HG03571 (cell line): ENCODE data around the gene CACNA2D4.

Experiments used
- ATAC-seq: cut with Tn5 transposase; IDR thresholded peaks from one replicate; pipeline ENCODE4 v1.9.1; 2021; ENCODE audit not compliant: unreplicated experiment

CACNA2D4 gene

GRCh38 chr12:1836241-1836803, 82.1 kb downstream of the CACNA2D4 start:
- no peak for ATAC-seq

DNA sequence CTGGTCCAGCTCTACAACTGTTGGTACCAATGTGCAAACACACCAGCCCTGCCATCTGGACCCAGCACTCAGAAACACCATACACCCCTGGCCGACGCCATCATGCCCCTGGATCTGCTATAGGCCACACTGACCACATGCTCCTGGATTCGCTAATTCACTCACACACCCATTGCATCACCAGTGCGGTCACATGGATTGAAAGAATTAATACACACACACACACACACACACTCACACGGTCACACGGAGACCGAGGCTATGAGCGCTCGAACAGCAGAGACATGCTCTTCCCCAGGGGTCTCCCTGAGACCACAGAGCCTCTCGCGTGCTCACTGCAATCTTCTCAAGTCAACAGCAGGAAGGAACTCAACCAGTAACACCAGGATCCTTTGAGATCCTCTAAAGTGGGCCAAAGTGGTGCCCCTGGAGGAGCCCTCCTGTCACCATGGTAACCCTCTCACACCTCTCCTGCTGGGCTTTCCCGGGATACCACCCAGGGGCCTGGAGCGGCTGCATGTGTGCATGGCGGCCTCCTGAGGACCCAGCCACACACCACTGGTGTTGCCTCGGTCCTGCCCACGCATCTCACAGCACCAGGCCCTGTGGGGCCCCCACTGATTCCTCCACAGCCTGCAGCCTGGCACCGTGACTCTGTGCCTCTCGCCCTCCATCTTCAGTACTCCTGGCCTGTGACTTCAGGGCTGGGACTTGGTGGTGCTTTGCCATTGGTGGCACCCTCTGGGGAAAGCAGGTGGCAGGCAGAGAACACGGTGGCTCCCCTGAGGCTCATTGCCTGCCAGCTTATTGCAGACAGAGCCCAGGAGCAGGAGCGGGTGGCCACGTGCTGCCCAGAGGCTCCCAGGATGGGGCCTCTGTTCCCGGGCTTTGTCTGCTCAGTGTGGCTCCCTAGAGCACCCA, 83.0 kb downstream of the CACNA2D4 start:
- no peak for ATAC-seq

- no peak for ATAC-seq
Observed at GRCh38 chr12:1834186-1834925, 84.1 kb downstream of the CACNA2D4 start.

DNA sequence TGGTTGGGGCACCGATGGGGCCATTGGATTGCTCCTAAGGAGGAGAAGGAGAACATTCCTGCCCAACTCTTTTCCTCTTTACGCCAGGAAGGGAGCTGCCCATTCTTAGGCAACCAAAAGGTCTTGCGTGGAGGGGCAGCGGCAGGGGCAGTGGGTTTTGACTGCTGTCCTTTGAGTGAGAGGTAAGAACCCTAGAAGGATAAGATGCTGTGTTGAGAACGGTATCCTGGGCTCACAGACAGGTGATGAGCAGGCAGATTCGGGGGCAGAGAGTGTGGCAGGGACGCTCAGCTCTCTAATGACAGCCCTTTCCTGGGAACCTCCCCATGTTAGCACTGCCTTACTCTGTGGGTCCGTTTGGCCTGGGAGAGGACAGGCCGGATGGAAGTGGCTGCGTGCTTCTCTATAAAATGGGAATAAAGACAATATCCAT, 84.8 kb downstream of the CACNA2D4 start:
- no peak for ATAC-seq

DNA sequence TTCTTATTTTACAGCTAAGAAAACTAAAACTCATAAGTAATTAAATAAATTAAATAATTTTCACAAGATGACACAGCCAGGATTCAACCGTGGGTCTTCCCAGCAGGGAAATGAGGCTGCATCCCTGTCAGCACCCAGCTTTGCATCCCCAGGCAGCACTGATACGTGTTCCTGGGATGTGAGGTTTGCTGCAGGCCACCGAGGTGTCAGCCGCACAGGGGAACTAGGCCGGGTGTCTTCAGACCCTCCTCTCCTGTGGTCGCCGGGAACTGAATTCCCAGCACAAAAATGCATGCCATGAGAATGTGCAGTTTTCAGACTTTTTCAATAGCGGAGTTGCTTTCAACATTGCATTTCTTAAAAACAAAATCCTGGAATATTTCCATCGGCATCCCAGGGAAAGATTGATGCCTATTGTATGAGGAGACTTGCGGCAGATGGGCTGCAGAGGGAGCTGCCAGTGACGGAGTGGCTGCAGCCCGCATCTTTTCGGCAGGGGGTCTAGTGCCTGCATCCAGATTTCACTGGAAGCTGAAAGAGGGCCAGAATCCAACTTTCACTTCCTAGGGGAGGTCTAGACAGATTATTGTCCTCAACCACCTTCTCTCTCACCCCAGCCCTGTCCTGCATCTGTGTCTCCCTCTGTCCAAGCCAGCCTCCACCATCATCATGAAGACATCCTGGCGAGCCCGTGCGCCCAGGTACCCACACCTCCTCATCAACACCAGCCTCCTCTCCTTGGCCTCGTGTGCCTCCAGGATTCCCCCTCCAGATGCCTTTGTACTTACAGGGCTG, 85.5 kb downstream of the CACNA2D4 start:
- no peak for ATAC-seq

DNA sequence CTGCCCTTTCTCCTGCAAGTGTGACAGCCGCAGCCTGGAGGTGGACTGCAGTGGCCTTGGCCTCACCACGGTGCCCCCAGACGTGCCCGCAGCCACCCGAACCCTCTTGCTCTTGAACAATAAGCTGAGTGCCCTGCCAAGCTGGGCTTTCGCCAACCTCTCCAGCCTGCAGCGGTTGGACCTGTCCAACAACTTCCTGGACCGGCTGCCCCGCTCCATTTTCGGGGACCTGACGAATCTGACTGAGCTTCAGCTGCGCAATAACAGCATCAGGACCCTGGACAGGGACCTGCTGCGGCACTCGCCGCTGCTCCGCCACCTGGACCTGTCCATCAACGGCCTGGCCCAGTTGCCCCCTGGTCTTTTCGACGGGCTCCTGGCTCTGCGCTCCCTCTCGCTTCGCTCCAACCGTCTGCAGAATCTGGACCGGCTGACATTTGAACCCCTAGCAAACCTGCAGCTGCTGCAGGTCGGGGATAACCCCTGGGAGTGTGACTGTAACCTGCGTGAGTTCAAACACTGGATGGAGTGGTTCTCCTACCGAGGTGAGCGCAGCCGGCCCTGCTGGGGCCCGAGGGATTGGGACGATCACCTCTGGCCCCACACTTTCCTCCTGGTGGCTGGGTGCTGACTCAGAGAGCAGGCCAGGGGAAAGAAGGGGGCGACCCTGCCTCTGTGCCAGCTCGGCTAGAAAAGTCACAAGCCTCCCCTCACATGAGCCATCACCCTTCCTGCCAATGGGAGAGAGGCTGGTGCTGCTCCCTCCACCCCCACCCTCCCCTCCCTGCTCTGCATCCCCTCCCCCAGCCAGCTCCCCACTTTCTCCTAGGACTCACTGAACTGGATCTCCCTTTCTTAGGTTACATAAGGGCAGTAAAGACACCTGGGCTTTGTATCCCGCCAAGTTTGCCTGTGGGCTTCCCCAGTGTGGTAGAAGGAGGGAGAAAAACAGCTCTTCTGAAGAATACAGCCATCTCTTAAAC, 87.2 kb downstream of the CACNA2D4 start:
- ATAC-seq = no peak

DNA sequence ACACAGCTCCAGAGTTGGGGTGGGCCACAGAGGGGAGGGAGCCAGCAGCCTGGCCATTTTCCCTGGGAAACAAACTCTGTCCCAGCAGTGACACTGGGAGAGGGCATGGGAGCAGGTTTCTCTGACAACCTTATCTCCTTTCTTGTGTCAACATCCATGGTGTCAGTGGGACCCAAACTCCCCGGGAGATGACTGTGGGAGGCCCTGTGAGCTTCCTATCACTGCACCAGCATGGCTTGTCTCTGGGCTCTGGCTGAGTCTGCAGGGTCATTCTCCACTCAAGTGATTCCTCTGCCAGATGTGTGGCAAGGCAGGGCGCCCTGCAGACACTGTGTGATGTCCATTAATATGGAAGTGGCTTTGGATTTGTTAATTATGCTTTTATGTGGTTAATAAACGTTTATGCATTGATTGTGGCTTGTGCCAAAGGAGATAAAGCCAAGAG, 88.0 kb downstream of the CACNA2D4 start:
- ATAC-seq = no peak

GRCh38 chr12:1829306-1829900, 89.0 kb downstream of the CACNA2D4 start:
- no peak for ATAC-seq

DNA sequence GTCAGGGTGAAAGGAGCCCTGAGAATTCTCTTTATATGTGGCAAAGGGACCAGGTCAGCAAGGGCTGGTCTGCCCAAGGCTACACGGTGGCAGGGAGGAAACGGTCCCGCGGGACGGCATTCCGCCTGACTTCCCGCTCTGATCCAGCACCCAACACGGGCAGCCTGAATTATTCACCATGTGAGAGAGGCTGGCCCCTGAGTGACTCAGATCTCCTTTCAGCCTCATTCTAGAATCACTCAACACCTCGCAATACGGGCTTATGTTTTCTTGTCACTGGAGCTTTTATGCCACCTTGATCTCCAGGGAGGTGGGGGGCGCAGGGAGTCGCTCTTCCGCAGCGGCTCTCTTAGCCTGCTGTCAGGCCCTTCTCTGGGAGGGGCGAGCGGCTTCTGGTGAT, 89.6 kb downstream of the CACNA2D4 start:
- no peak for ATAC-seq

DNA sequence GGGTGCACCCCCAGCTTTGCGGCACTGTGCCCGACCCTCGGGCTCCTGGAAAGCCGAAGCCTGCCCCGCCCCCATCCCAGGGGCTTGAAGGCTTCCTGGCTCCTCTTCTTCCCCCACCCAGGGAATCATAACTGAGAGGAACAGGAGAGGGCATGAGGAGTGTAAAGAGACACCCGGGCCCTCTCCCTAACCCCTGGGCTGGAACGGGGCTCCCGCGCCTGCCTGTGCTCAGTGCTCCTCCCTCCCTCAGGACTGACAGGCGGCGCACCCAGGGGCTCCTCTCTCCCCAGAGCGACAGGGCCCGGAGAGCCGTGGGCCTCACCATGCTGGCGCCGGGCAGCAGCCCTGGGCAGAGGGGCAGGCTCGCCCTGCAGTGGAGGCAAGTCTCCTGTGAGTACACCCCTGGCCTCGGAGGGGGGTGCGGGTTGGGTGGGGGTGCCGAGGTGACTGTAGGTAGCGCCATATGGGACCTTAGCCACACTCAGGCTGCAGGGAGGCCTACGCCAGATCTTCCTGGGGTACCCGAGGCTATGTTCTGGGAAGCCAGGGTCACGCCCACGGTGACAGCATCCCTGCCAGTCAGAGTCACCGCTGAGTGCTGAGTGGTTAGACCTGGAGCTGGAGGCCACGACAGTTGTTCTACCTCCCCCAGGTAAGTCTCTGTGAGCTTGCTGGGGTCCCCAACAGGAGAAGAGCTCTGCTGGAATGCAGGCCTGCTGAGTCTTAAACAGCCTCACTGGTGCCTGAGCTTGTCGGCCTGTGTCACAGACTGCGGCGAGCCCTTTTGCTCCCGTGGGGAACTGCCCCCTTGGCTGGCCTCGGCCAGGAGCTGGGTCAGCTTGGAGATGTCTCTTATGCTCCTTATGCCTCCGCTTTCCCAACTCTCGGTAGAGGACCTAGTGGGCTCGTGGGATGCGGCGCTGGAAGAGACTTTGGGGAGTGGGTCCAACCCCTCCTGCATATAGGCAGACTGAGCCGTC, 90.3 kb downstream of the CACNA2D4 start:
- ATAC-seq = no peak

DNA sequence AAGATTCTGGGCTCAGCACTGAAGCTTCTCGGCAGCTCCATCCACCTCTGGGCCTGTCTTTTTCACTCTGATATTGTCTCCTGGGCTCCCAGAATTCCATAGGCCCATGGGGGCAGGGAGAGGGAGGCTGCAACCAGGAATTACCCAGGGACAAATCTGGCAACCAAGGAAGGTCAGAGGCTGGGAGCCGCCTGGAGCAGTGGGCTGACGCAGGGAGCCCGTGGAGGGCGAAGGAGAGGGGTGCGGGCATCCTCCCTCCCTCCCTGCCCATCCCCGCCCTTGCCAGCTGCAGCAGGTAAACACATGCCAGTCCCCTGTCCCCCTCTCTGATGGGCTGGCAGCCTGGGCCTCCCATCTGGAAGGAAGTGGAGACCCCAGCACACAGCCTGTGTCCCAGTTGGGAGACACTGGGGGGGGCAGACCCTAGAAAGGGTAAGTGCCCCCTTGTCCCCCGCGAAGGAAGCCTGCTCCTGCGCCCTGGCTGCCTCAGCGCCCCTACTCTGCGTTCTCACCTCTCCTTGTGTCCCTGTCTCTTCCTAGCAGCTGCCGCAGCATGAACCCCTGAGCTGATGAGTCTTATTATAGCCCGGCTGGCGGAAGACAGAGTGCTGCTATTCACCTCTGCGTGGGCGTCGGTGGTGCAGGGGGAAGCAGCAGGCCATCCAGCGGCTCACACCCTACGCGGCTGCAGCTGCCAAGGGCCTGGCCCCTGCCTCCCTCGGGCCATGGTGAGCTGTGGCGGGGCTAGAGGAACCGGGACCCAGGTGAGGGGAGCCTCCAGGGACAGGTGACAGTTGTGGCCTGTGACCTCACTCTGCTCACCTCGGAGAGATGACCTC, 91.4 kb downstream of the CACNA2D4 start:
- no peak for ATAC-seq

DNA sequence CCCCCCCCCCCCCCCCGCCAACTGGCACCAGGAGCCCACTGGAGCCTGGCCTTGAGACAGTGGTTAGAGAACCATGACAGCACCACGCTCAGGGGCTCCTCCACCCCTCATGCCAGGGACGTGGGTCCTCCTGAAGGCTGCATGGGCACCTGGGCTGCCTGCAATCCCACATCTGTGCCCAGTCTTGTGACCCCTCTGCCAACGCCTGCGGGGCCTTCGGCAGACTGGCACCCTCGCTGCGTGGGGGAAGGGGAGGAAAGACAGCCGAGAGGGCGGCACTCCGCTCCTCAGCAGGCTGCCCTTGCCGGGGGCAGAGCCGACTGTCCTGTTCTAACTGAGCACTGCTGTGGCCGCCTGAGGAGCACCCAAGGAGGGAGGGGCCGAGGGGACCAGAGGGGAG, 92.1 kb downstream of the CACNA2D4 start:
- ATAC-seq = no peak

- ATAC-seq = no peak
Observed at GRCh38 chr12:1825382-1826102, 92.9 kb downstream of the CACNA2D4 start.

DNA sequence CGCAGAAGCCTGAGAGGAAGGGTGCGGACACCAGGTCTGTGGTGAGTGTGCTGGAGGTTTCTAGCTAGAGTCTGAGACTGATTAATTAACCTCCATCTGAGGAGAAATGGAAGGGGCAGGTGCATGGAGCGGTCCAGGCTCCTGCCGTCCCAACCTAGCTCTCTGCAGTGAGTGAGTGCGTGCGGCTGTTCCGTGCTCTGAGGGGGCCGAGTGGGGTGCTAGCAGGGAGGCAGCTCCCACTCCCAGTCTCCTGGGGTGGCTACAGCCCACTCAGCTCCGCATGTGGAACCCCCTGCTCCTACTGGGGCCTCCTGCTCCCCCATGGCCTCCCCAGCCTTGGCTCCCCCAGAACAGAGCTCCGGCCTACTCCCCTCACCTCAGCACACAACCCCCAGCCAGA, 95.2 kb downstream of the CACNA2D4 start:
- no peak for ATAC-seq

DNA sequence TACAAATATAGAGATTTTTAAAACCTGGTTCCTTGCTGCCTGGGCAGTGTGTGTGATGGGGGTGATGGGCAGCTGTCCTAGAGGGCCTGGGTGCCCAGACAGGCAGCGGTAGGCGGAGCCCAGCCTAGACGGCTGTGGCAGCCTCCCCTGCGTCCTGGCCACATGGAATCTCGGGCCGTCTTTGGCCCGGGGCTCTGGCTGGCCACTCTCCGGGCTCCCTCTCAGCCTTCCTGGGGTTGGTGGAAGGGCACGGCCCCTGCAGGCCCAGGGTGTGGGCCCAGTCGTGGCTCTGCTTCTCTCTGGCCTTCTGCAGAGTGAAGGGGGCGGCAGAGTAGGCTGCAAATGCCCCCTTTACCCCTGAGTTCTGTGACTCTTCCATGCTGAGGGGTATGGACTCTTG, 95.8 kb downstream of the CACNA2D4 start:
- ATAC-seq = no peak

- ATAC-seq = no peak
Observed at GRCh38 chr12:1821805-1822204, 96.6 kb downstream of the CACNA2D4 start.

DNA sequence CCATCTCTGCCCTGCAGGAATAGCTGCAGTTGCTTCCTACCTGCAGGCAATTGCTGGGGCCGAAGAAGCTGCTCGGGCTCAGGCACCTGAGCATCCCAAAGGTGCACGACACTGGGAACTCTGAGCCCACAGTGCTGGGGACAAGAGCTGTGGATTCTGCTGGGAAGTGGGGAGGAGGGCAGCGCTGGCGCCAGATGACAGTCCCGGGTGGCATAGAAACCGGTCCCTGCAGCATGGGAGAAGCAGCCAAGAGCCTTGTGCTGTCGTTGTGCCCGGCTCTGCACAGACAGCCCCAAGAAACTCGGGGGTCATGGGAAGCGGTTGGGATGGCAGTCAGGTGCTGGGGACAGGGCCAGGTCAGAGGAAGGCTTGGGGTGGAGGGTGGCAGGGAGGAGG, 97.6 kb downstream of the CACNA2D4 start:
- ATAC-seq = no peak
